Erythroblast (primary cell): Measurements from ENCODE around the gene SPEG.

ENCODE experiments used
- GATA1 ChIP-seq: IDR thresholded peaks from 2 replicates; pipeline ENCODE4 v1.6.1; 2011; ENCODE audit warnings: low read depth, mild to moderate bottlenecking, control low read depth, low read length, moderate library complexity
- POLR2A ChIP-seq: IDR thresholded peaks from 2 replicates; pipeline ENCODE4 v1.6.1; 2011; ENCODE audit warnings: mild to moderate bottlenecking, low read length

- no peak for TF ChIP-seq POLR2A
- TF ChIP-seq GATA1 = no peak
Measured at GRCh38 chr2:219437141-219437540, 2.5 kb downstream of the SPEG start.
